ENCODE measurements around the gene SLC27A3.
A peak's percentile ranks its signal among the peaks of the same experiment; 100 is the strongest.

SLC27A3 gene

GRCh38 chr1:153734396-153735089 is 40.7 kb upstream of the SLC27A3 start:
- H3K4me3 ChIP-seq (ENCODE audit: low read length) = no peak overlapping the region
- no peak for TF ChIP-seq CTCF (conservative IDR thresholded peaks at IDR 0.05; ENCODE audit: low read length)
- no peak for DNase-seq (ENCODE audit: low read depth)

GRCh38 chr1:153735090-153735420 is 40.2 kb upstream of the SLC27A3 start:
- H3K4me3 ChIP-seq (ENCODE audit: low read length) = no peak overlapping the region
- no peak for TF ChIP-seq CTCF (conservative IDR thresholded peaks at IDR 0.05; ENCODE audit: low read length)
- DNase-seq (ENCODE audit: low read depth) = no peak

- no peak overlapping the region for H3K4me3 ChIP-seq (ENCODE audit: low read length)
- no peak for TF ChIP-seq CTCF (conservative IDR thresholded peaks at IDR 0.05; ENCODE audit: low read length)
- DNase-seq (ENCODE audit: low read depth) = no peak
Measured at GRCh38 chr1:153741986-153742385, 33.2 kb upstream of the SLC27A3 start.

- no peak overlapping the region for H3K4me3 ChIP-seq (ENCODE audit: low read length)
- peak; percentile 68 for DNase-seq (ENCODE audit: low read depth)
- no peak for TF ChIP-seq CTCF (conservative IDR thresholded peaks at IDR 0.05; ENCODE audit: low read length)
Measured at GRCh38 chr1:153742411-153743142, 32.6 kb upstream of the SLC27A3 start.

GRCh38 chr1:153745417-153745816 is 29.8 kb upstream of the SLC27A3 start:
- DNase-seq (ENCODE audit: low read depth) = no peak
- no peak overlapping the region for H3K4me3 ChIP-seq (ENCODE audit: low read length)
- no peak for TF ChIP-seq CTCF (conservative IDR thresholded peaks at IDR 0.05; ENCODE audit: low read length)

- no peak overlapping the region for H3K4me3 ChIP-seq (ENCODE audit: low read length)
- no peak for TF ChIP-seq CTCF (conservative IDR thresholded peaks at IDR 0.05; ENCODE audit: low read length)
- no peak for DNase-seq (ENCODE audit: low read depth)
Measured at GRCh38 chr1:153746174-153746573, 29.0 kb upstream of the SLC27A3 start.

GRCh38 chr1:153748903-153749302 is 26.3 kb upstream of the SLC27A3 start:
- no peak overlapping the region for H3K4me3 ChIP-seq (ENCODE audit: low read length)

More at GRCh38 chr1:153748903-153749302, 26.3 kb upstream of the SLC27A3 start:
- TF ChIP-seq CTCF (conservative IDR thresholded peaks at IDR 0.05; ENCODE audit: low read length) = no peak
- DNase-seq (ENCODE audit: low read depth) = no peak

All from AG10803 (cell line).